Cerebellar cortex (tissue), 1 donor: ENCODE data around the gene EIF5A.

Experiments
- DNase-seq: peaks from one replicate; pipeline ENCODE4 v3.0.0-alpha.2; 2015; ENCODE audit warnings: low spot score

Gene EIF5A

DNA sequence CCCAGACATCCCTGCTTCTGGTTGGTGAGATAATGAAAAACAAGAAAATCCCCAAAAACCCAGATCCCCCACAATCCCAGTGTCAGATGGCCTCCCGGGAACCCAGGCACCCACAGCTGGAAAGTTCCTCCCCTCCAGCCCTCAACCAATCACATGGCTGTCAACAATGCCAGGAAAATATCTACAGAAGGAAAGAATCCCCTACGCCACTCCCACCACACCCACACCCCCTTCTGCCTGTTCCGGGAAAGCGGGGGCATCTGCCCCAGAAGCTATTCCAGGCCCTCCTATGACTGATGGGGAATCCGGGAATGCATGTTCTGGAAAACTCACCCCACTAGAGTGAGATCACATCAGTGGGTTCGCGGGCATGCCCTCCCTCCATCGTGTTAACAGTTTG lies 49.3 kb downstream of the EIF5A start:
- DNase-seq = no peak

DNA sequence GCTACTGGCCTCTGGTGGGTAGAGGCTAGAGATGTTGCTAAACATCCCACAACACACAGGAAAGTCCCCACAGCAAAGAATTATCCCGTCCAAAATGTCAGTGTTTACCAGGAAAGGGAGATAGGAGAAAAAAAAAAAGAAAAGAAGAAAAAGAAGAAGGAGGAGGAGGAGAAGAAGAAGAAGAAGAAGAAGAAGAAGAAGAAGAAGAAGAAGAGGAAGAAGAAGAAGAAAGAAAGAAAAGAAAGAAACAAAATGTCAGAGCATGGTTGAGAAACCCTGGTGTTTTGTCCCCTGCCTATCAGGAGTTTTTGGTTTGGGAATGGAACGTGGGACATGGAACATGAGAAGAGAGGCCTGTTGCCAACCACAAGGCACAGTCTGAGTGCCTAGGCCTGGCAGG lies 50.0 kb downstream of the EIF5A start:
- no peak for DNase-seq

DNA sequence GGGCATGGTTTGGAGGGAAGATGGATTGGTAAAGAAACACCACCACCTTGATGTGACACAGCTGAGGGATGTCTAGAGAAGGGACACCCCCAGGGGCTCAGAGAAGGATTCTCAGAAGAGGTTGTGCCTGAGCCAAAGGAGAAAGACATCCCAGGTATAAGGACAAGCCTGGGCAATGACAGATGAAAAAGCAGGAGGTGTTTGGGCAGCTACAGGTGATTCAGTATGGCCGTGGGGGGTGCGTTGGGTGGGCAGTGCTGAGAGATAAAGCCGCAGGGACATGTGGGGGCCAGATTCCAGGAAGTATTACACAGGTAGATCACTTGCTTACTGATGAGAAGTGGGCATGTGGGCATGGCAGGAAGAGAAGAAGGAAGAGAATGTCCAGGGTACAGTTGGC lies 54.5 kb downstream of the EIF5A start:
- no peak for DNase-seq
